ENCODE data around the gene RANBP9. TPM values are rescaled to one million over a fixed set of nuclear protein-coding genes. Genes with fewer than 3 reads are reported as not detected.

The RANBP9 gene
- total RNA-seq, 2 experiments from 2014 or later, result 57.2 to 74.3 TPM

DNA sequence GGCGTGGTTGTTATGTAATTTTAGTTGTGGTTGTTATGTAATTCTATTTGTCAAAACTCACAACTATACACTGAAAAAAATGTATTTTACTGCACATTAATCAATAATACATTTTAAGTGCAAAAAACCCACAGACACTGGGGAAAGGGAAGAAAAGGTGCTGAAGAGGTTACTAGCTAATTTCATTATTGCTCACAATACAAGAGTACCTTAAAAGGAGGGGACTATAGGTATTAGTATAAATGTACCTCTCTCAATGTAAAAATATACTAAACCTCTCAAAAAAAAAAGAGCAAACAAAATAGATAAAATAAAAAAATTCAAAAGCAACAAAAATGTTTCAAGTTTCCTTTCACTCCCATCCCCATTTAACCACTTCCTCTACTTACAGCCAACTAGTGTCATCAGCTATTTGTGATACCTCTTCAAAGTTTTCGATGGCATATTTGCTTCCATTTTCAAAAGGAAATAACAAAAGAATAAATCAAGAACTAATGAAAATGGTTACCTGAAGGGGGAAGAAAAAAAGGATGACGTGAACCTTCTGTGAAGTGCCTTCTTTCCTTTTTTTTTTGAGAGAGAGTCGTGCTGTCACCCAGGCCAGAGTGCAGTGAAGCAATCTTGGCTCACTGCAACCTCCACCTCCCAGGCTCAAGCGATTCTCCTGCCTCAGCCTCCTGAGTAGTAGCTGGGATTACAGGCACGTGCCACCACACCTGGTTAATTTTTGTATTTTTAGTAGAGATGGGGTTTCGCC is 30.2 kb downstream of the RANBP9 start:
- Mint-ChIP-seq H3K27ac (peak overlapping the region; percentile 85), H3K4me3 (peak overlapping the region; percentile 55), H3K36me3 (peaks cover 45% of the 10 kb centered on the region), H3K27me3 (no peaks in the 10 kb centered on the region), H3K4me1 (peaks cover 32% of the 10 kb centered on the region), H3K9me3 (ENCODE audit: low read depth) (peaks cover 5% of the 10 kb centered on the region)
- no peak for DNase-seq
- peak; percentile 72 for ATAC-seq
- CTCF ChIA-PET, result interaction anchor here (0.9 to 1.6 kb wide), 5 partner anchors 14 to 107 kb away, joined by 3 to 4 read pairs (median 3); partner anchors contain the start of genes NOL7 and RANBP9

GRCh38 chr6:13680448-13680968 is 31.1 kb downstream of the RANBP9 start:
- Mint-ChIP-seq H3K36me3 (peaks cover 48% of the 10 kb centered on the region), H3K9me3 (ENCODE audit: low read depth) (peaks cover 5% of the 10 kb centered on the region), H3K27ac (peak overlapping the region; percentile 24), H3K4me1 (peaks cover 34% of the 10 kb centered on the region), H3K4me3 (no peak overlapping the region), H3K27me3 (no peaks in the 10 kb centered on the region)
- ATAC-seq, result no peak
- no peak for DNase-seq
- CTCF ChIA-PET, result interaction anchor here (0.5 to 1.6 kb wide), 6 partner anchors 9 to 106 kb away, joined by 3 to 8 read pairs (median 3); partner anchors contain the start of genes NOL7 and SIRT5

- ATAC-seq, result no peak
- H3K9me3 Mint-ChIP-seq (ENCODE audit: low read depth), result peaks cover 5% of the 10 kb centered on the region
- peaks cover 39% of the 10 kb centered on the region for H3K4me1 Mint-ChIP-seq
- peaks cover 52% of the 10 kb centered on the region for H3K36me3 Mint-ChIP-seq
- no peaks in the 10 kb centered on the region for H3K27me3 Mint-ChIP-seq
- CTCF ChIA-PET, result interaction anchor here (0.5 to 1.6 kb wide), 3 partner anchors 8 to 106 kb away, joined by 3 to 8 read pairs (median 4); partner anchors contain the start of genes NOL7 and SIRT5
- H3K27ac Mint-ChIP-seq, result peak overlapping the region; percentile 24
- no peak for DNase-seq
- H3K4me3 Mint-ChIP-seq, result no peak overlapping the region
Measured at GRCh38 chr6:13679996-13680395, 31.6 kb downstream of the RANBP9 start.

GRCh38 chr6:13678255-13678983 is 33.2 kb downstream of the RANBP9 start:
- Mint-ChIP-seq H3K9me3 (ENCODE audit: low read depth) (peaks cover 11% of the 10 kb centered on the region), H3K36me3 (peaks cover 51% of the 10 kb centered on the region), H3K27ac (no peak overlapping the region), H3K4me1 (peaks cover 41% of the 10 kb centered on the region), H3K27me3 (no peaks in the 10 kb centered on the region), H3K4me3 (no peak overlapping the region)
- DNase-seq (no peak), ATAC-seq (no peak)
- CTCF ChIA-PET, result no interaction called here

- H3K27me3 Mint-ChIP-seq, result no peaks in the 10 kb centered on the region
- DNase-seq (no peak), ATAC-seq (no peak)
- H3K9me3 Mint-ChIP-seq (ENCODE audit: low read depth), result peaks cover 11% of the 10 kb centered on the region
- peaks cover 53% of the 10 kb centered on the region for H3K36me3 Mint-ChIP-seq
- H3K4me3 Mint-ChIP-seq, result no peak overlapping the region
- H3K4me1 Mint-ChIP-seq, result peaks cover 44% of the 10 kb centered on the region
- no peak overlapping the region for H3K27ac Mint-ChIP-seq
- CTCF ChIA-PET, result no interaction called here
Measured at GRCh38 chr6:13677878-13678254, 33.8 kb downstream of the RANBP9 start.

GRCh38 chr6:13676551-13677156 is 35.0 kb downstream of the RANBP9 start:
- Mint-ChIP-seq H3K4me1 (peaks cover 43% of the 10 kb centered on the region), H3K36me3 (peaks cover 56% of the 10 kb centered on the region), H3K27ac (no peak overlapping the region), H3K27me3 (no peaks in the 10 kb centered on the region), H3K4me3 (no peak overlapping the region), H3K9me3 (ENCODE audit: low read depth) (peaks cover 11% of the 10 kb centered on the region)
- DNase-seq (no peak), ATAC-seq (no peak)
- CTCF ChIA-PET, result no interaction called here

DNA sequence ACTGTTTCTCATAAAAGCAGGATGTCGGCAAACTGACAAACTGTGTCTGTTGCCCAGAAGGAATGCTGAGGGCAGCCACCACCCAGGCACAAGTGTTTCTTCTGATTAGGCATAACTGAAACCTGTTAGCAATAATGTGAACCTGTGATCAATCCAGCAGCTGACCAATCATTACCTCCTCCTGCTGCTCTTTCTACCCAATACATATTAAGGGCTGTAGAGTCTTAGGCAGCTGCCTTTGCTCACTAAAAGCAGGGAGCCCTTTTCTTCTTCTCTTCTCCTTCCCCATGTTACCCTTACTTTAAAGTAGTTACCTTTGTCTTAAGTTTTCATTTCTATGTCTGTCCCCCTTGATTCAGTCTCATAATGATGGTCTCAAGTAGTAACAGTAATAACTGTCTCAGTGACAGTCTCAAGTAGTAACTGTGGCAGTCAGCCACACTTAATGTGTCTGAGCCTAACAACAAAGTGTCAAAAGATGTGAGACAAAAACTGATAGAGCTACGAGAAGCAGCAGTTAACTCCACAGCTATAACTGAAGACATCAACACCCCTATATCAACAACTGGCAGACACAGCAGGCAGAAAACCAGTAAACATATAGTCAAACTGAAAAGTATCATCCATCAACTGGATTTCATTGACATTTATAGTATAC is 37.0 kb downstream of the RANBP9 start:
- Mint-ChIP-seq H3K27me3 (no peaks in the 10 kb centered on the region), H3K4me3 (no peak overlapping the region), H3K4me1 (peaks cover 34% of the 10 kb centered on the region), H3K9me3 (ENCODE audit: low read depth) (peaks cover 11% of the 10 kb centered on the region), H3K27ac (no peak overlapping the region), H3K36me3 (peaks cover 55% of the 10 kb centered on the region)
- CTCF ChIA-PET, result no interaction called here
- no peak for DNase-seq
- no peak for ATAC-seq

DNA sequence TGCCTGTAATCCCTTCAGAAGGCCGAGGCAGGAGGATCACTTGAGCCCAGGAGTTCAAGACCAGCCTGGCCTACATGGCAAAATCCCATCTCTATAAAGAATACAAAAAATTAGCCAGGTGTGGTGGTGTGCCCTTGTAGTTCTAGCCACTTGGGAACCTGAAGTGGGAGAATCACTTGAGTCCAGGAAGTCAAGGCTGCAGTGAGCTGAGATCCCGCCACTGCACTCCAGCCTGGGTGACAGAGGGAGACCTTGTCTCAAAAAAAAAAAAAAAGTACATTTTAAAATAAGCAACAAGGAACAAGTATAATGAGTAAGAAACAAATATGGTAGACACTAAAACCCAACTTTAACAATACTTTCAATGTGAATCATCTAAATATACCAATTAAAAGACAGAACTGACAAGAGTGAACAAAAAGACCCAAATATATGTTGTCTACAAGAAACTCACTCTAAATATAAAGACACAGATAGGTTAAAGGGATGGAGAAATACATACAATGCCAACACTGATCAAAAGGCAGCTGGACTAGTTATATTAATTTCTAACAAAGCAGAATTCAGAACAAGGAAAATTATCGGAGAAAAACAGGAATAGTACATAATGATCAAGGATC is 37.7 kb downstream of the RANBP9 start:
- no peak for ATAC-seq
- no peak overlapping the region for H3K4me3 Mint-ChIP-seq
- H3K27ac Mint-ChIP-seq, result no peak overlapping the region
- H3K4me1 Mint-ChIP-seq, result peaks cover 42% of the 10 kb centered on the region
- CTCF ChIA-PET, result no interaction called here
- DNase-seq, result no peak
- H3K36me3 Mint-ChIP-seq, result peaks cover 60% of the 10 kb centered on the region
- H3K27me3 Mint-ChIP-seq, result no peaks in the 10 kb centered on the region
- H3K9me3 Mint-ChIP-seq (ENCODE audit: low read depth), result peaks cover 11% of the 10 kb centered on the region

GRCh38 chr6:13673368-13673767 is 38.3 kb downstream of the RANBP9 start:
- H3K36me3 Mint-ChIP-seq, result peaks cover 59% of the 10 kb centered on the region
- DNase-seq (no peak), ATAC-seq (no peak)
- no peak overlapping the region for H3K4me3 Mint-ChIP-seq
- H3K27ac Mint-ChIP-seq, result no peak overlapping the region
- CTCF ChIA-PET, result no interaction called here
- peaks cover 11% of the 10 kb centered on the region for H3K9me3 Mint-ChIP-seq (ENCODE audit: low read depth)
- peaks cover 47% of the 10 kb centered on the region for H3K4me1 Mint-ChIP-seq
- H3K27me3 Mint-ChIP-seq, result no peaks in the 10 kb centered on the region

DNA sequence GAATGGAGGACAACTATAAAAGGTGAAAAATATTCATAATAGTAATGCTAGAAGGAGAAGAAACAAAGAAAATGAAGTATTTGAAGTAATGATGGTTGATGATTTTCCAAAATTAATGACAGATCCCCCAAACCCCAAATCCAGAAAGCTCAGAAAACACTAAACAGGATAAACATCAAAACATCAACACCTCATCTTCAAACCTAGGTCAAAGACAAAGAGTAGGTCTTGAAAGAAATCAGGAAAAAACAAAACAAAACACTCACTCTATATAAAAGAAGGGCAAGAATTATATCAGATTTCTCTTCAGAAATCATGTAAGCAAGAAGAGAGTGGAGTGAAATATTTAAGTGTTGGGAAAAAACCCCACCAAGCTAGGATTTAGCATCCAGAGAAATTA is 38.7 kb downstream of the RANBP9 start:
- CTCF ChIA-PET, result interaction anchor here (0.8 kb wide), 1 partner anchor 16 kb away, joined by 3 read pairs; no protein-coding TSS in a partner anchor
- Mint-ChIP-seq H3K4me1 (peaks cover 52% of the 10 kb centered on the region), H3K27me3 (no peaks in the 10 kb centered on the region), H3K36me3 (peaks cover 59% of the 10 kb centered on the region), H3K27ac (no peak overlapping the region), H3K9me3 (ENCODE audit: low read depth) (peaks cover 11% of the 10 kb centered on the region), H3K4me3 (no peak overlapping the region)
- ATAC-seq (no peak), DNase-seq (no peak)

DNA sequence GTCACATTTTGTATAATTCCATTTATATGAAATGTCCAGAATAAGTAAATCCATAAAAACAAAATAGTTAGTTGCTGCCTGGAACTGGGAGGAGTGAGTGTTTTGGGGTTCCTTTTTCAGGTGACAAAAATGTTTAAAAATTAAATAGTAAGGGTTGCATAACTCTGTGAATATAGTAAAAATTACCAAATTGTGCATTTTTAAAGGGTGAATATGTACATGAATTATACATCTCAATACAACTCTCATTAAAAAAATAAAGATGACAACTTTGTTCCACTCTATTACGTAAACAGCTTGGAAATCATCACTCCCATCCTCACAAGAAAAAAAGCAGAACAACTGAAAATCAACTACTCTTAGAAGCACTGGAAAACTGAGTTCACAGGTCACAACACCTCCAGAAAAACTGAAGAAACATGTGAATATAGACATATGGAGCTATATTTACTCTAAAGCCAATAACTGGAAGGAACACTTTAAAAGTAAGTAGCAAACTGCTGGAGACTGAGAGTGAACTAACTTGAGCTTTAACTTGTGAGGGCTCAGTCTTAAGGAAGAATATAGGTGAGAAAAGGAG is 40.0 kb downstream of the RANBP9 start:
- H3K27me3 Mint-ChIP-seq, result no peaks in the 10 kb centered on the region
- no peak for ATAC-seq
- H3K4me3 Mint-ChIP-seq, result no peak overlapping the region
- H3K36me3 Mint-ChIP-seq, result peaks cover 55% of the 10 kb centered on the region
- H3K9me3 Mint-ChIP-seq (ENCODE audit: low read depth), result peaks cover 7% of the 10 kb centered on the region
- CTCF ChIA-PET, result interaction anchor here (2.0 kb wide), 1 partner anchor 9 kb away, joined by 8 read pairs; no protein-coding TSS in a partner anchor
- H3K4me1 Mint-ChIP-seq, result peaks cover 59% of the 10 kb centered on the region
- DNase-seq, result no peak
- no peak overlapping the region for H3K27ac Mint-ChIP-seq

DNA sequence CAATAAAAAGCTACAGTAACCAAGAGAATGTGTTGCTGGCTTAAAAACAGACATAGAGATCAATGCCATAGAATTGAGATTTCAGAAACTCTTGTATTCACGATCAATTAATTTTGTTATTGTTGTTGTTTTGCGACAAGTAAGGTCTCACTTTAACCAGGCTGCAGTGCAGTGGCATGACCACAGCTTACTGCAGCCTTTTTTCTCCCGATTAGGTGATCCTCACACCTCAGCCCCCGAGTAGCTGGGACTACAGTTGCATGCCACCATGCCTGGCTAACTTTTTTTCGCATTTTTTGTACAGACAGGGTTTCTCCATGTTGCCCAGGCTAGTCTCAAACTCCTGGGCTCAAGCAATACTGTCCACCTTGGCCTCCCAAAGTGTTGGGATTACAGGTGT is 42.2 kb downstream of the RANBP9 start:
- no peak for DNase-seq
- H3K36me3 Mint-ChIP-seq, result peaks cover 51% of the 10 kb centered on the region
- no peak for ATAC-seq
- no peak overlapping the region for H3K4me3 Mint-ChIP-seq
- CTCF ChIA-PET, result no interaction called here
- peak overlapping the region; percentile 61 for H3K27ac Mint-ChIP-seq
- no peaks in the 10 kb centered on the region for H3K27me3 Mint-ChIP-seq
- peaks cover 2% of the 10 kb centered on the region for H3K9me3 Mint-ChIP-seq (ENCODE audit: low read depth)
- H3K4me1 Mint-ChIP-seq, result peaks cover 60% of the 10 kb centered on the region

Data from activated CD8-positive, alpha-beta memory T cell treated with anti-CD3 and anti-CD28 coated beads, Interleukin-2, amount 10 ng/mL, durations not matched to agents 7 days and 5 days (primary cell).